ENCODE results near the gene GRIP2.

The GRIP2 gene

GRCh38 chr3:14539742-14540491 lies at the start of gene GRIP2:
Gene GRIP2, minus strand, starts transcription at chr3:14540342. Its CDS starts 34 bp downstream, at chr3:14540308.
- no peak for DNase-seq

- DNase-seq, result no peak
Observed at GRCh38 chr3:14588425-14589112, 48.4 kb upstream of the GRIP2 start.

DNA sequence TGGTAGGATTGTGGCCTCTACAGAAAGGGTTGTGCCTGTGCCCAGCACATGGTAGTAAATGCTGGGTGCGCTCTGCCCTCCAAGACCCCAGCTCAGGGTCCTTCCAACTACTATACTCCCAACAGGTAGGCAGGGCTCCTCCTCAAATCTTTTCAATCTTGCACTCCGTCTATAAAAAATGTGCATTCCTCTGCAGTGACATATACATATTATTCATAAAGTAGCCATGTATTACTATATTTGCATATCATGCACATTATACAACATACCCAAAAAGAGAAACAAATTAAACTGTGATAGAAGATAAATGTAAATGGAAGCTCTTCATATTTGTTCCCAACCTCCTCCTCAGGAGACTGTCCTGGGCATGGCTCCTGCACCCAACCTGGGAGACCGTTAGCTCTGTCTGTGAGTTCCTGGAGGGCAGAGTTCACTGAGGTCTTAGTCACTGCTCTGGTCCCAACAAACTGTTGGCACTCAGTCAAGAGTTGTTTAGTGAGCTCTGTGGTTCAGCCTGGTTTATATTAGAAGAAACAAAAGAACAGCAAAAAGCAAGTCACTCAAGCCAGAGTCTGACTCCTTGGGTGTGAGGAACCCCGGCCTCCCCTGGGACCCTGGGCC lies 47.7 kb upstream of the GRIP2 start:
- no peak for DNase-seq

DNA sequence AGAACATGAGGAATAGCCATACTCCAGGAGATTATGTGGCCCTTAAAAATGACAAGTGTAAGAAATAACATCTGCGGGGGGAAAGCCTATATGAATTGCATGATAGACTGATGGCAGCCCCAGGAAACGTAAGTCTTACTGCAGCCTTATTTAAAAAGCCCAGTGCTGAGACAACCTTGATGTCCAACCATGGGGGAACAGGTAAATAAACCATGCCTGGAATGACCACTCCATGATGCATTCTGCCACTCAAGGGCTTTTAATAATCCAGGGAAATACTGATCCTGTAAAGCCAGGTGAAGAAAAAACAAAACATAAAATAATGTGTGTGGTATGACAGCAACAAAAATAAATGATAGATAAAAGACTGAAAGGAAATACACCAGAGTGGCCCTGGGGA lies 46.5 kb upstream of the GRIP2 start:
- DNase-seq, result no peak

DNA sequence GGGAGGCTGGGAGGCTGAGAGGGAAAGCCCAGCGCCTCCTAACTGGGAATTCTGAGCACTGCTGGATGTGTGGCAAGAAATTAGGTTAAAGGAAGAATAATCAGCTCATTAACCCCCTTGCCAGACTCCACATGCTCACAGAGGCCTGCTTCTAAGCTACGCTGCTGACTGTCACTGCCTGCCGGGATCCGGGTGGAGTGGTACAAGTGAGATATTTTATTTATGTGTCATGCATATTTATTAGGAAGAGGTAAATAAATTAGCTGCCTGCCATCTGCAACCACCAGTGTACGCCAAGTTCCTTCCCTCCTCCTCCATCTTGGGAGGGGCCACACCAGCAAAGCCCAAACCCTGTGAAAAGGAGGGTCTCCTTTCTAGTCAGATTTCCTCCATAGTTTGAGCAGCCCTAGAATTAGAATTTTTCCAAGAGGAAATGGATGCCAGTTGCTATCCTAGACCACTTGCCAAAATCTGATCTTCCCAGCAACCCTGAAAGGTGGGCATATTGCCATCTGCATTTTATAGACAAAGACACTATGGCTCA lies 43.5 kb upstream of the GRIP2 start:
- DNase-seq, result no peak

DNA sequence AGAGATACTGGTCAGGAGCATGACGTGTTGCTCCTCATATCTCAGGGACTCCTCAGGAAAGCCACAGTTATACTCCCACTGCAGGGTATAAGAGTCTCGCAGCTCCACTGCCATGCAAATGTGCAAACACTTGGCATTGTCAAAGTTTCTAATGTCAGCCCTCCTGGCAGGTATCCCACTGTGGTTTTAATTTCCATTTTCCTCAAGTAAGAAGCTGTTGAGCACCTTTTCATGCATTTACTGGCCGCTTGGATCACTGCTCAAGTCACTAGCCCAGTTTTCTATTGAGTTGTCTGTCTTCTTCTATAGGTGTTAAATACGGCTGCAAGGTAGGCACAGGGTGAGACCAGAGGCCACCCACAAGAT lies 41.9 kb upstream of the GRIP2 start:
- DNase-seq, result no peak

GRCh38 chr3:14581334-14582044 lies 41.3 kb upstream of the GRIP2 start:
- DNase-seq, result no peak

GRCh38 chr3:14577897-14578296 lies 37.8 kb upstream of the GRIP2 start:
- DNase-seq, result no peak

GRCh38 chr3:14576163-14576562 lies 36.0 kb upstream of the GRIP2 start:
- DNase-seq, result no peak

GRCh38 chr3:14574183-14574582 lies 34.0 kb upstream of the GRIP2 start:
- no peak for DNase-seq

DNA sequence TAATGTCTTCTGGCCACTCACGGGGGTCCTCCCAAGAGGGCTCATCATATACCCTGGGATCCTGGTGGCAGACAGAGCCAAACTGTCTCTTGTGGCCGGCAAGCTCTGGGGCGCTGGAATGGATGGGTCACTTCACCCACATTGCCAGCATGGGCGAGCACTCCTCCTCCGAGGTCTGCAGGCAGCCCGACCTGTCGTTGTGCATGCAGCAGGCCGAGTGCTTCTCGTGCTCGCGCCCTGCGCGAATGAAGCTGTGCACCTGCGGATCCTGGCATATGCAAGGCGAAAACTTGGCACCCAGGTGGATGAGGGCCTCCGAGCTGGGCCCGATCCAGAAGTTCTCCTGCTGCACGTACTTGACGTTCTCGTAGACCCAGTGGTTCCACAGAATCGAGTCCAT lies 33.6 kb upstream of the GRIP2 start:
- no peak for DNase-seq

DNA sequence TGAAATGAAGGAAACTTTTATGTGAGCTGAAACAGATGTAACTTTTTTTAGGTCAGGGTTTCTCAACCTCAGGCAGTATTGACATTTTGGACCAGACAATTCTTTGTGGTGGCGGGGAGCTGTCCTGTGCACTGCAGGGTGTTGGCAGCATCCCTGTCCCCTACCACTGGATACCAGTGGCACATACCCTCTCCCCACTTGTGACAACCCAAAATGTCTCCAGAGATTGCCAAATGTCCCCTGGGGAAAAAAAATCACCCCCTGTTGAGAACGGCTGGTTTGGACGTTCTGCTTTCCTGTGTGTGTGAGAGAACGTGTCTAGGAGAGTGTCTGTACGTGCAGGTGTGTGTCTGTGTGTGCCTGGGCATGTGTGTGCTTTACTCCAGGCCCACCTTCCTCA lies 30.7 kb upstream of the GRIP2 start:
- DNase-seq, result no peak

- DNase-seq, result no peak
Observed at GRCh38 chr3:14570089-14570488, 29.9 kb upstream of the GRIP2 start.

DNA sequence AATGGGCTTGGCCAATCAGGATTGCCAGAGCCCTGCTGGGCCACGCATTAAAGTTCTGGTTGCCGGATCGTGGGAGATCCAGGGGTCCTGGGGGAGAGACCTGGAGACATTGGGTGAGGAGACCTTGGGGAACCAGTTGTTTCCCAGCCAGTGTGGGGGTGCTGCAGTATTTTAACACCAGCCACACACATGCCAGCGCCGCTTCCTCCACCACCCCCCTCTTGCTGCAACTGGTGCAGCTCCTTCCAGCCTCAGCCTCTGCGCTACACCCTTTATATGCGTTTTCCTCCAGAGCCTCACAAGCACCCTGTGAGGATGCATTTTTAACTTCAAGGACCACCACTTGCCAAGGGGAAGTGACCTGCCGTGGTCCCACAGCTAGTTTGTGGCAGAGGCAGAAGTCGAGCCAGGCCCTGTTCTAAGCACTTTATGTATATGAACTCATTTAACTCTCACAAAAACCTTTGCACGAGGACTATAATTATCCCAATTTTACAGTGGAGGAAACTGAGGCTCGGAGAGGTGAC lies 29.4 kb upstream of the GRIP2 start:
- no peak for DNase-seq

GRCh38 chr3:14568269-14568668 lies 28.1 kb upstream of the GRIP2 start:
- DNase-seq, result no peak

DNA sequence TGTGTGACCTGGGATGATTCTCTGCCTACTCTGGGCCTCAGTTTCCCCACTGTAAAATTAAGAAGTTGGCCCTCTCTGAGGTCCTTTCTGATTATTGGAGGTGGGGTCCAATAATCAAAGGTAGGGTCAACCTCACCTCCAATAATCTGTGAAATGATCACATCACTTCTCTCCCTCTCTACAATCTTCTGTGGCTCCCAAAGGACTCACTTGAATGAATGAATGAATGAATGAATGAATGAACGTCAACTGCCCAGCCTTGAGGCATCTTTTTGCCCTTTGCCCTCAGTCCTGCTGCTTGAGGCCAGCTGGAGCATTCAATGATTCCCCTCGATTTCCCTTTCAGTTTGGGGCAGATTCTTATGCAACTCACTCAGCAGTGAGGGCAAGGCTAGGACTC lies 26.7 kb upstream of the GRIP2 start:
- DNase-seq, result no peak

GRCh38 chr3:14565868-14566588 lies 25.9 kb upstream of the GRIP2 start:
- DNase-seq, result no peak

DNA sequence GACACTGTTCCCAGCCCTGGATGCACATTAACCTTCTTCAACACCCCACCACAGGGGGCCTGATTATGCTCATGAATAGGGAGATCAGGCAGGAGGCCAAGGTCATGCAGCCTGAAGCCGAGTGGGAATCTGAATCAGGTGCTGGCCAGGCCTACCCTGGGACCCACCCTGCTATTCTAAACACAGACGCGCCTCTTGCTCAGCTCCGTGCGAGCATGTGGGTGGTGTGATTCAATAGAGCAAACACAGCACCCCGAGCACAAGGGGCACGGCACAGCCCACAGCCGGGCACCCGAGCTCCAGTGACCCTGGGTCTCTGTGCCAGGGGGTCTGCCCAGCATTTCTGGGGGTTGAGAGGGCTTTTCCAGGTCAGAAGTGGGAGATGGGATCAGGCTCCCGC lies 24.6 kb upstream of the GRIP2 start:
- no peak for DNase-seq

- no peak for DNase-seq
Observed at GRCh38 chr3:14563946-14564539, 23.9 kb upstream of the GRIP2 start.

- DNase-seq, result no peak
Observed at GRCh38 chr3:14562121-14562890, 22.2 kb upstream of the GRIP2 start.
